GM06990 (cell line): ENCODE results near the gene RHD.
"Not testable (repeated sequence)": the region's sequence is repeated elsewhere in the genome, so short reads cannot be mapped to it uniquely, and the experiment has no call there.

Experiments
- DNase-seq: peaks from one replicate; pipeline ENCODE4 v3.0.0-alpha.2; 2011; ENCODE audit not compliant: insufficient read length; ENCODE audit errors: extremely low read depth
- H3K27me3 ChIP-seq: replicated peaks from 2 replicates; pipeline ENCODE4 v1.6.0; 2011; ENCODE audit warnings: low read length; ENCODE audit not compliant: control insufficient read depth, insufficient read depth
- H3K36me3 ChIP-seq: 2 replicates; pipeline ENCODE4 v1.5.1; 2011; ENCODE audit warnings: low read length; ENCODE audit not compliant: control insufficient read depth, insufficient read depth
- H3K4me3 ChIP-seq: replicated peaks from 2 replicates; pipeline ENCODE4 v1.5.1; 2011; ENCODE audit warnings: low read depth, mild to moderate bottlenecking, control low read depth, low read length
- CTCF ChIP-seq: IDR thresholded peaks from 2 replicates; pipeline ENCODE4 v1.5.1; 2011; ENCODE audit warnings: low read length, control low read depth, mild to moderate bottlenecking, inconsistent platforms; ENCODE audit not compliant: insufficient read depth, poor library complexity, severe bottlenecking

The RHD gene

GRCh38 chr1:25360596-25361581 lies 88.6 kb downstream of the RHD start:
- H3K27me3 ChIP-seq = no peaks in the 10 kb centered on the region
- peaks cover 7% of the 10 kb centered on the region for H3K36me3 ChIP-seq
- H3K4me3 ChIP-seq = no peak overlapping the region
- no peak for TF ChIP-seq CTCF
- DNase-seq = no peak

- no peak for DNase-seq
- H3K27me3 ChIP-seq = no peaks in the 10 kb centered on the region
- H3K36me3 ChIP-seq = peaks cover 6% of the 10 kb centered on the region
- no peak for TF ChIP-seq CTCF
- H3K4me3 ChIP-seq = no peak overlapping the region
Observed at GRCh38 chr1:25361901-25362300, 89.6 kb downstream of the RHD start.

- H3K4me3 ChIP-seq = not testable (repeated sequence)
Observed at GRCh38 chr1:25362634-25363559, 90.6 kb downstream of the RHD start.

DNA sequence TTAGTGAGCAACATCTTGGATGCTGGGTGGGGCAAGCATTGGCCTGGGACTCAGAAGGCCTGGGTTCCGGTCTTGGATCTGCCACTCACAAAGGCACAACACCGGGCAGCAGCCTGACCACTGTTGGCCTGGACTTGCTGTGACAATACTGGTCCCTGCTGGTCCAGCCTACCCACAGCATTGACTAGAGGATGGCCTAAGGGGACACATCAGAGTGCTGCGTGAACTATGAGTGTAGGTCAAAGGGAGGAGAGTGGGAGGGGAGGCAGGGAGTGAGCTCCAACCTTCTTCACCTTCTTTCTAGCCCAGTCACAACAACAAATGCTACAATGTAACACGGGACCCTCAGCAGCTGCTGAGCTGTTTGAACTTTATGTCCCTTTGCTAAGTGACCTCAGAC lies 96.9 kb downstream of the RHD start:
- Histone ChIP-seq H3K4me3 (no peak overlapping the region), H3K27me3 (no peaks in the 10 kb centered on the region), H3K36me3 (no peaks in the 10 kb centered on the region)
- TF ChIP-seq CTCF = no peak
- DNase-seq = no peak

More at GRCh38 chr1:25362634-25363559, 90.6 kb downstream of the RHD start:
- DNase-seq, H3K36me3 ChIP-seq, H3K27me3 ChIP-seq: not testable (repeated sequence)

DNA sequence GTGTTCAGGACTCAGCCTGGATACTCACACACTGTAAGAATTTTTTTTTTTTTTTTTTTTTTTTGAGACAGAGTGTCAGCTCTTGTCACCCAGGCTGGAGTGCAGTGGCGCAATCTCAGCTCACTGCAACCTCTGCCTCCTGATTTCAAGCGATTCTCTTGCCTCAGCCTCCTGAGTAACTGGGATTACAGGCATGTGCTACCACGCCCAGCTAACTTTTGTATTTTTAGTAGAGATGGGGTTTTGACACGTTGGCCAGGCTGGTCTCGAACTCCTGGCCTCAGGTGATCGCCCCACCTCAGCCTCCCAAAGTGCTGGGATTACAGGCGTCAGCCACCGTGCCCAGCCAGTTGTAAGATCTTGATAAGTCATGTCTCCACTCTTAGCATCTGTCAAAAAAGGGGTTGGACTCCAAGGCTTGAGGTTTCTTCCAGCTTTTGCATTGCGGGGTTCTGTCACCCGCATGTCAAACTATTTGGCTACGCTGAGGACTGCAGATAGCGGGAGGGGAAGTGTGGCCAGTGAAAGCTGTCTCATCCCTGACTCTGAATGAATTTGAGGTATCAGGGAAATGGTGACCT lies 97.5 kb downstream of the RHD start:
- DNase-seq, H3K4me3 ChIP-seq, H3K36me3 ChIP-seq, H3K27me3 ChIP-seq: not testable (repeated sequence)

DNA sequence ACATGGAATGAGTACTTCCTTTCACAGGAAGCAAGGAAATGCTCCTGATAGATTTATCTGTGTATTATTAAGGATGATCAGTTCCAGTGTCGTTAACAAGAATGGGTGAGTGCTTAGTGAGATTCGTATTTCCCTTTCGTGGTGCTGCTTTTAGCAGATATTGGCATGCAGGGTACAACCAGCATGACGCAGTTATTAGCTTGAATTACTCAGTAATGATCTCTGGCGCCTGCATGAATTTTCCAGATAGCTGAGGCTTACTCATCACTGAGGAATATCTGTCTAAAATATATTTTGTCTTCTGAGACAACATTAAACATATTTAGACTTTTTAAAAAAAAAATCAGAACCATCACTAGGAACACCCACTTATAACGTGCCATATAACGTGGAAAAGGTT lies 99.4 kb downstream of the RHD start:
- H3K36me3 ChIP-seq, H3K27me3 ChIP-seq, DNase-seq, H3K4me3 ChIP-seq: not testable (repeated sequence)

DNA sequence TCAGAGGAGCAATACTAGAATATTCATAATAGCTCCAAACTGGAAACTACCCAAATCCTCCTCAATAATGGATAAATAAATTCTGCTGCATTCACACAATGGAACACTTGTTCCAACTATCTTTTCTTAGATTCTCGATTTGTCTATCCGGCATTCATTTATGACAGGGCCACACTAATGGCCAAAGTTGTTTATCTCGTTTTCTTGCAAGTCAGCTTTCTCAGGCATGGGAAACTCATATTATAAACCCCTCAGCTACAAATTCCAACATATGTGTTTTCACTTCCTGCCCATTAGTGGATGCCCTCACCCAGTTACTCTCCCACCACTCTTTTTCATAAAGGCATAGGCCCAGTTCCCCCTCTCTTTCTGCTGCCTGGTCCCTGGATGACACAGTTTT lies 106.1 kb downstream of the RHD start:
- H3K36me3 ChIP-seq, DNase-seq, H3K27me3 ChIP-seq, H3K4me3 ChIP-seq: not testable (repeated sequence)
